ENCODE data around the gene MPP2. TPM values are rescaled to one million over a fixed set of nuclear protein-coding genes. Genes with fewer than 3 reads are reported as not detected.

MPP2 gene
- total RNA-seq, 1 experiment from 2014 or later, result 5.5 TPM

- intact Hi-C loops (cut with micrococcal nuclease; ENCODE audit: unreplicated experiment), result no loop called here
- Mint-ChIP-seq H3K27ac (ENCODE audit: unreplicated experiment) (no peak overlapping the region), H3K27me3 (ENCODE audit: unreplicated experiment) (peaks cover 100% of the 10 kb centered on the region), H3K4me1 (ENCODE audit: low read depth, unreplicated experiment) (no peaks in the 10 kb centered on the region), H3K4me3 (ENCODE audit: low read depth, unreplicated experiment) (no peak overlapping the region), H3K9me3 (ENCODE audit: low read depth, unreplicated experiment) (no peaks in the 10 kb centered on the region), H3K36me3 (ENCODE audit: insufficient read depth, unreplicated experiment) (peaks cover 4% of the 10 kb centered on the region)
- CTCF ChIA-PET, result interaction anchor here (0.5 to 1.0 kb wide), 3 partner anchors 36 to 132 kb away, joined by 3 to 5 read pairs (median 5); no protein-coding TSS in a partner anchor
- no TSS peak for BruUV-seq (replicated peaks)
- no peak for TF ChIP-seq CTCF (IDR thresholded peaks at IDR 0.05; ENCODE audit: unreplicated experiment)
- DNase-seq, result no peak
These were observed 49.3 kb downstream of the MPP2 start for GRCh38 chr17:43857957-43858600.

GRCh38 chr17:43857141-43857540 is 50.2 kb downstream of the MPP2 start:
- intact Hi-C loops (cut with micrococcal nuclease; ENCODE audit: unreplicated experiment), result no loop called here
- Mint-ChIP-seq H3K9me3 (ENCODE audit: low read depth, unreplicated experiment) (no peaks in the 10 kb centered on the region), H3K4me1 (ENCODE audit: low read depth, unreplicated experiment) (no peaks in the 10 kb centered on the region), H3K4me3 (ENCODE audit: low read depth, unreplicated experiment) (no peak overlapping the region), H3K27ac (ENCODE audit: unreplicated experiment) (no peak overlapping the region), H3K36me3 (ENCODE audit: insufficient read depth, unreplicated experiment) (peaks cover 4% of the 10 kb centered on the region), H3K27me3 (ENCODE audit: unreplicated experiment) (peaks cover 100% of the 10 kb centered on the region)
- TF ChIP-seq CTCF (IDR thresholded peaks at IDR 0.05; ENCODE audit: unreplicated experiment), result no peak
- CTCF ChIA-PET, result interaction anchor here (1.0 kb wide), 1 partner anchor 69 kb away, joined by 3 read pairs; no protein-coding TSS in a partner anchor
- no TSS peak for BruUV-seq (replicated peaks)
- no peak for DNase-seq

- Mint-ChIP-seq H3K4me1 (ENCODE audit: low read depth, unreplicated experiment) (no peaks in the 10 kb centered on the region), H3K4me3 (ENCODE audit: low read depth, unreplicated experiment) (no peak overlapping the region), H3K27me3 (ENCODE audit: unreplicated experiment) (peaks cover 100% of the 10 kb centered on the region), H3K9me3 (ENCODE audit: low read depth, unreplicated experiment) (no peaks in the 10 kb centered on the region), H3K27ac (ENCODE audit: unreplicated experiment) (no peak overlapping the region), H3K36me3 (ENCODE audit: insufficient read depth, unreplicated experiment) (peaks cover 9% of the 10 kb centered on the region)
- no peak for TF ChIP-seq CTCF (IDR thresholded peaks at IDR 0.05; ENCODE audit: unreplicated experiment)
- intact Hi-C loops (cut with micrococcal nuclease; ENCODE audit: unreplicated experiment), result no loop called here
- CTCF ChIA-PET, result interaction anchor here (0.6 to 0.8 kb wide), 2 partner anchors 123 to 688 kb away, joined by 3 to 9 read pairs; no protein-coding TSS in a partner anchor
- DNase-seq, result no peak
- no TSS peak for BruUV-seq (replicated peaks)
These were observed 51.2 kb downstream of the MPP2 start for GRCh38 chr17:43856141-43856540.

- CTCF ChIA-PET, result interaction anchor here (0.5 to 1.2 kb wide), 4 partner anchors 8 to 1607 kb away, joined by 3 to 9 read pairs (median 4); partner anchors contain the start of gene CD300LG
- intact Hi-C loops (cut with micrococcal nuclease; ENCODE audit: unreplicated experiment), result no loop called here
- Mint-ChIP-seq H3K4me3 (ENCODE audit: low read depth, unreplicated experiment) (no peak overlapping the region), H3K36me3 (ENCODE audit: insufficient read depth, unreplicated experiment) (peaks cover 9% of the 10 kb centered on the region), H3K27me3 (ENCODE audit: unreplicated experiment) (peaks cover 100% of the 10 kb centered on the region), H3K4me1 (ENCODE audit: low read depth, unreplicated experiment) (no peaks in the 10 kb centered on the region), H3K27ac (ENCODE audit: unreplicated experiment) (no peak overlapping the region), H3K9me3 (ENCODE audit: low read depth, unreplicated experiment) (no peaks in the 10 kb centered on the region)
- no peak for TF ChIP-seq CTCF (IDR thresholded peaks at IDR 0.05; ENCODE audit: unreplicated experiment)
- BruUV-seq (replicated peaks), result no TSS peak
- DNase-seq, result no peak
These were observed 52.3 kb downstream of the MPP2 start for GRCh38 chr17:43855061-43855460.
